HL-60 (cell line): ENCODE results near the gene MAMDC2.

Experiments used
- CTCF ChIP-seq: IDR thresholded peaks from one replicate; pipeline ENCODE4 v1.5.1; 2011; ENCODE audit warnings: low read length, control low read depth, inconsistent platforms; ENCODE audit not compliant: insufficient read depth
- POLR2AphosphoS5 ChIP-seq: IDR thresholded peaks from 2 replicates; pipeline ENCODE4 v1.6.1; 2012; ENCODE audit warnings: low read depth
- TF ChIP-seq, protein P1 (sequence below): IDR thresholded peaks from 2 replicates; pipeline ENCODE4 v1.6.1; 2012; ENCODE audit warnings: low read depth; ENCODE audit not compliant: insufficient replicate concordance

GRCh38 chr9:70064496-70064895, 20.8 kb downstream of the MAMDC2 start:
- TF ChIP-seq CTCF (no peak), POLR2AphosphoS5 (no peak)
- TF ChIP-seq, protein P1, sequence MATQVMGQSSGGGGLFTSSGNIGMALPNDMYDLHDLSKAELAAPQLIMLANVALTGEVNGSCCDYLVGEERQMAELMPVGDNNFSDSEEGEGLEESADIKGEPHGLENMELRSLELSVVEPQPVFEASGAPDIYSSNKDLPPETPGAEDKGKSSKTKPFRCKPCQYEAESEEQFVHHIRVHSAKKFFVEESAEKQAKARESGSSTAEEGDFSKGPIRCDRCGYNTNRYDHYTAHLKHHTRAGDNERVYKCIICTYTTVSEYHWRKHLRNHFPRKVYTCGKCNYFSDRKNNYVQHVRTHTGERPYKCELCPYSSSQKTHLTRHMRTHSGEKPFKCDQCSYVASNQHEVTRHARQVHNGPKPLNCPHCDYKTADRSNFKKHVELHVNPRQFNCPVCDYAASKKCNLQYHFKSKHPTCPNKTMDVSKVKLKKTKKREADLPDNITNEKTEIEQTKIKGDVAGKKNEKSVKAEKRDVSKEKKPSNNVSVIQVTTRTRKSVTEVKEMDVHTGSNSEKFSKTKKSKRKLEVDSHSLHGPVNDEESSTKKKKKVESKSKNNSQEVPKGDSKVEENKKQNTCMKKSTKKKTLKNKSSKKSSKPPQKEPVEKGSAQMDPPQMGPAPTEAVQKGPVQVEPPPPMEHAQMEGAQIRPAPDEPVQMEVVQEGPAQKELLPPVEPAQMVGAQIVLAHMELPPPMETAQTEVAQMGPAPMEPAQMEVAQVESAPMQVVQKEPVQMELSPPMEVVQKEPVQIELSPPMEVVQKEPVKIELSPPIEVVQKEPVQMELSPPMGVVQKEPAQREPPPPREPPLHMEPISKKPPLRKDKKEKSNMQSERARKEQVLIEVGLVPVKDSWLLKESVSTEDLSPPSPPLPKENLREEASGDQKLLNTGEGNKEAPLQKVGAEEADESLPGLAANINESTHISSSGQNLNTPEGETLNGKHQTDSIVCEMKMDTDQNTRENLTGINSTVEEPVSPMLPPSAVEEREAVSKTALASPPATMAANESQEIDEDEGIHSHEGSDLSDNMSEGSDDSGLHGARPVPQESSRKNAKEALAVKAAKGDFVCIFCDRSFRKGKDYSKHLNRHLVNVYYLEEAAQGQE: no peak
